H1 (cell line): Measurements from ENCODE around the gene VAT1. TPM values are rescaled to one million over a fixed set of nuclear protein-coding genes. Genes with fewer than 3 reads are reported as not detected.

Experiments used
- CTCF ChIA-PET: fragments of 300-600 bp; sonication (Branson Sonifier 250); formaldehyde crosslinking; loops from one replicate; lab custom pipeline; 2021; ENCODE audit not compliant: partially characterized antibody; lab: Charles Lee
- POLR2A ChIA-PET: fragments of 300-600 bp; sonication (Branson Sonifier 250); formaldehyde crosslinking; loops from one replicate; lab custom pipeline; 2021; ENCODE audit warnings: inconsistent platforms; ENCODE audit not compliant: partially characterized antibody; lab: Charles Lee
- DNase-seq, 2 experiments: peaks; one replicate each; pipeline versions ENCODE4 v3.0.0 to v3.0.0-alpha.2; 2010 to 2022; ENCODE audit warnings: low spot score in 2 of 2, low read depth in 1 of 2, mixed read lengths in 1 of 2
- FAIRE-seq: peaks from 2 replicates; lab custom pipeline; 2011; peaks lifted over from hg19 to GRCh38; lab: Jason Lieb, UNC
- H2AFZ ChIP-seq: 2 replicates; pipeline ENCODE4 v1.8.1; 2012; ENCODE audit warnings: low read length, inconsistent platforms
- H2AK5ac ChIP-seq: 2 replicates; pipeline ENCODE4 v1.6.1; 2013; ENCODE audit warnings: low read depth, low read length
- H2BK120ac ChIP-seq: replicated peaks from 2 replicates; pipeline ENCODE3; 2013; ENCODE audit warnings: low read depth, low read length, inconsistent platforms
- H2BK12ac ChIP-seq: 2 replicates; pipeline ENCODE4 v1.6.1; 2013; ENCODE audit warnings: low read depth, low read length
- H2BK15ac ChIP-seq: 2 replicates; pipeline ENCODE4 v1.6.1; 2013; ENCODE audit warnings: low read length
- H2BK20ac ChIP-seq: 2 replicates; pipeline ENCODE4 v1.6.1; 2013; ENCODE audit warnings: low read length
- H2BK5ac ChIP-seq: 2 replicates; pipeline ENCODE4 v1.6.1; 2013; ENCODE audit warnings: low read depth, low read length
- H3K14ac ChIP-seq: 2 replicates; pipeline ENCODE4 v1.6.1; 2013; ENCODE audit warnings: inconsistent platforms; ENCODE audit not compliant: insufficient read length
- H3K18ac ChIP-seq: 2 replicates; pipeline ENCODE4 v1.6.1; 2013; ENCODE audit warnings: low read length; ENCODE audit errors: extremely low read depth
- H3K23ac ChIP-seq: 2 replicates; pipeline ENCODE4 v1.6.1; 2013; ENCODE audit warnings: inconsistent platforms; ENCODE audit not compliant: insufficient read length
- H3K23me2 ChIP-seq: 2 replicates; pipeline ENCODE4 v1.6.1; 2013; ENCODE audit warnings: low read depth, low read length
- H3K27ac ChIP-seq: 2 replicates; pipeline ENCODE4 v1.6.1; 2011; ENCODE audit warnings: low read depth, low read length, inconsistent platforms
- H3K27me3 ChIP-seq, 4 experiments: replicated peaks in 1 of 4; 1 replicate in 1 of 4; 2 replicates in 3 of 4; pipeline versions ENCODE4 v1.6.1 to v1.8.1; 2011 to 2013; ENCODE audit warnings: low read length in 3 of 4, mild to moderate bottlenecking in 3 of 4, inconsistent platforms in 2 of 4, mixed read lengths in 2 of 4, moderate library complexity in 1 of 4; ENCODE audit not compliant: control insufficient read depth in 3 of 4, insufficient read depth in 3 of 4; ENCODE audit errors: extremely low read depth in 1 of 4
- H3K36me3 ChIP-seq, 4 experiments: 2 replicates each; pipeline versions ENCODE4 v1.6.1 to v1.8.1; 2011 to 2013; ENCODE audit warnings: mild to moderate bottlenecking in 4 of 4, low read length in 3 of 4, moderate library complexity in 2 of 4, control low read depth in 1 of 4, inconsistent platforms in 1 of 4; ENCODE audit not compliant: insufficient read depth in 4 of 4, control insufficient read depth in 2 of 4
- H3K4ac ChIP-seq: replicated peaks from 2 replicates; pipeline ENCODE3; 2013; ENCODE audit warnings: low read length, low read depth, mixed read lengths, inconsistent platforms; ENCODE audit not compliant: insufficient read length
- H3K4me1 ChIP-seq, 4 experiments: replicated peaks in 1 of 4; 1 replicate in 1 of 4; 2 replicates in 3 of 4; pipeline versions ENCODE4 v1.6.1 to v1.8.1; 2011 to 2013; ENCODE audit warnings: low read length in 3 of 4, inconsistent platforms in 2 of 4, mixed read lengths in 1 of 4; ENCODE audit not compliant: insufficient read depth in 4 of 4, control insufficient read depth in 3 of 4
- H3K4me2 ChIP-seq, 2 experiments: 2 replicates each; pipeline versions ENCODE4 v1.6.1 to v1.8.1; 2011 to 2013; ENCODE audit warnings: low read depth in 2 of 2, low read length in 2 of 2, control low read depth in 1 of 2, inconsistent platforms in 1 of 2, mild to moderate bottlenecking in 1 of 2; ENCODE audit not compliant: insufficient read depth in 1 of 2
- H3K4me3 ChIP-seq, 4 experiments: fragments of 200-600, 300-600 bp in 1 of 4; sonication (generic), shearing (Covaris generic), sonication (Bioruptor Twin) in 1 of 4; 2 replicates each; pipeline versions ENCODE4 v1.5.1 to v1.8.1; 2011 to 2016; ENCODE audit warnings: low read length in 4 of 4, low read depth in 3 of 4, control low read depth in 2 of 4, inconsistent platforms in 2 of 4, mild to moderate bottlenecking in 2 of 4, mixed read lengths in 1 of 4, moderate library complexity in 1 of 4; ENCODE audit not compliant: insufficient read depth in 2 of 4; ENCODE audit errors: extremely low read depth in 1 of 4
- H3K56ac ChIP-seq: replicated peaks from 2 replicates; pipeline ENCODE3; 2013; ENCODE audit warnings: low read depth, mild to moderate bottlenecking, mixed read lengths, low read length, inconsistent platforms; ENCODE audit not compliant: insufficient read length
- H3K79me1 ChIP-seq: 2 replicates; pipeline ENCODE4 v1.6.1; 2013; ENCODE audit warnings: low read depth, low read length, control low read depth
- H3K79me2 ChIP-seq, 2 experiments: 2 replicates each; pipeline versions ENCODE4 v1.6.1 to v1.8.1; 2012 to 2013; ENCODE audit warnings: low read length in 2 of 2, mild to moderate bottlenecking in 2 of 2, inconsistent platforms in 1 of 2; ENCODE audit not compliant: insufficient read depth in 2 of 2, control insufficient read depth in 1 of 2
- H3K9ac ChIP-seq, 4 experiments: replicated peaks in 1 of 4; 1 replicate in 1 of 4; 2 replicates in 3 of 4; pipeline versions ENCODE4 v1.6.1 to v1.8.1; 2011 to 2013; ENCODE audit warnings: low read depth in 3 of 4, low read length in 3 of 4, control low read depth in 2 of 4, mild to moderate bottlenecking in 2 of 4, moderate library complexity in 2 of 4, inconsistent platforms in 1 of 4; ENCODE audit errors: extremely low read depth in 1 of 4
- H3K9me3 ChIP-seq, 2 experiments: 2 replicates each; pipeline versions ENCODE4 v1.6.1 to v1.8.1; 2012 to 2013; ENCODE audit warnings: mild to moderate bottlenecking in 2 of 2, moderate library complexity in 2 of 2, control low read depth in 1 of 2, inconsistent platforms in 1 of 2, low read depth in 1 of 2, low read length in 1 of 2, mixed read lengths in 1 of 2; ENCODE audit not compliant: insufficient read depth in 2 of 2
- H4K20me1 ChIP-seq, 2 experiments: replicated peaks in 1 of 2; 2 replicates each; pipeline versions ENCODE3 to v1.8.1; 2011 to 2013; ENCODE audit warnings: inconsistent platforms in 2 of 2, low read length in 2 of 2, mild to moderate bottlenecking in 1 of 2; ENCODE audit not compliant: insufficient read depth in 2 of 2, control insufficient read depth in 1 of 2
- H4K5ac ChIP-seq: 2 replicates; pipeline ENCODE4 v1.6.1; 2013; ENCODE audit warnings: low read length, low read depth, mixed read lengths, inconsistent platforms; ENCODE audit not compliant: insufficient read length
- H4K8ac ChIP-seq: 2 replicates; pipeline ENCODE4 v1.8.0; 2013; ENCODE audit warnings: mild to moderate bottlenecking, moderate library complexity, low read length, inconsistent platforms; ENCODE audit not compliant: insufficient read depth; ENCODE audit errors: extremely low read depth
- H4K91ac ChIP-seq: replicated peaks from 2 replicates; pipeline ENCODE3; 2013; ENCODE audit warnings: low read length, mixed read lengths, inconsistent platforms; ENCODE audit not compliant: insufficient read length
- HDAC2 ChIP-seq, 2 experiments: fragments of 300-600 bp in 1 of 2; sonication (generic) in 1 of 2; IDR thresholded peaks; 2 replicates each; pipeline ENCODE4 v1.6.1; 2011 to 2012; ENCODE audit warnings: low read depth in 2 of 2, low read length in 2 of 2, mild to moderate bottlenecking in 2 of 2, moderate library complexity in 2 of 2, borderline replicate concordance in 1 of 2, inconsistent platforms in 1 of 2
- WGBS, 2 experiments: shearing (Covaris generic) in 1 of 2; methylation state at CpG; one replicate each; pipeline versions ENCODE4 v1.1.6 to v1.1.7; 2013 to 2015; ENCODE audit warnings: low lambda C conversion rate in 2 of 2, mixed read lengths in 2 of 2, inconsistent platforms in 1 of 2, low coverage in 1 of 2, missing lambda C conversion rate in 1 of 2; ENCODE audit not compliant: insufficient replicate concordance in 2 of 2, insufficient coverage in 1 of 2, insufficient read length in 1 of 2; ENCODE audit errors: extremely low coverage in 1 of 2, missing lambda C conversion rate in 1 of 2; 5-methylcytosine and 5-hydroxymethylcytosine counted together
- polyA plus RNA-seq, 7 experiments: library from polyadenylated mRNA; depleted of rRNA in 3 of 7; stranded (reverse) in 5 of 7; unstranded in 2 of 7; fragments of >200 nt in 5 of 7; fragments of 200-250 nt in 2 of 7; gene quantifications; 1 replicate in 5 of 7; 2 replicates in 1 of 7; 4 replicates in 1 of 7; pipeline versions ENCODE4 v1.2.1 to v1.2.3, GENCODE V29; 2011 to 2013; ENCODE audit warnings: missing spikeins in 2 of 7, mixed read lengths in 2 of 7
- total RNA-seq: library from RNA; stranded (reverse); fragmentation: NEBNext Ultra II Directional; extraction: Animal tissue kit (Norgen Biotek cat#: 25700); gene quantifications from 2 replicates; pipeline ENCODE4 v1.2.1, GENCODE V29; 2021

The VAT1 gene
- total and polyA plus RNA-seq, 2 of the 8 experiments (the other 6 are each of a cell fraction or from before 2014, with no cell fraction given) = 200 to 295 TPM

DNA sequence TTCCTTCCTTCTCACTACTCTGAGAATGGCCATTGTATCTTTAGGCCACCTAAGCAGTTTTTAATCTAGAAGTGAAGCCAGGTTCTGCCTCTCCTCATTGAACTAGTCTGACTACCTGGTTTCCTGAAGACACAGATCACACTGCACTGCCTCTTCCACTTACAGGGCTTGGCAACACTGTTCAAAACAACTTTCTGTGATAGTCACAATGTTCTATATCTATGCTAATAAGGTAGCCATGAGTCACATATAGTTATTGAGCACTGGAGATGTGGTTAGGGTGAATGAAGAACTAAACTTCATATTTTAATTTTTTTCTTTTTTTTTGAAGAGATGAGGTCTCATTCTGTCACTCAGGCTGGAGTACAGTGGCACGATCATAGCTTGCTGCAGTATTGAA is 29.8 kb upstream of the VAT1 start:
- H3K14ac ChIP-seq = no peak overlapping the region
- H3K4me2 ChIP-seq = no peak overlapping the region
- no peak overlapping the region for H2AFZ ChIP-seq
- no peak overlapping the region for H2BK20ac ChIP-seq
- H3K18ac ChIP-seq = no peak overlapping the region
- 100% methylated on average over 1 of the region's 1 CpG; no CpG with 5 or more reads in 1 of the 2 experiments for WGBS, 2 experiments
- CTCF ChIA-PET = interaction anchor here (1.8 kb wide), 1 partner anchor 10 kb away, joined by 5 read pairs; no protein-coding TSS in a partner anchor
- H3K27ac ChIP-seq = no peak overlapping the region
- H4K8ac ChIP-seq = no peak overlapping the region
- H3K9me3 ChIP-seq = no peaks in the 10 kb centered on the region
- no peak for TF ChIP-seq HDAC2 (IDR thresholded peaks at IDR 0.05; ENCODE audit: borderline replicate concordance in 1 of 2, low read depth in 2 of 2, low read length in 2 of 2)
- TF ChIP-seq, all 59 proteins: peak for 0
- Histone ChIP-seq H2BK5ac (no peak overlapping the region), H2BK12ac (no peak overlapping the region), H3K79me2 (no peaks in the 10 kb centered on the region), H4K5ac (no peak overlapping the region), H3K23ac (no peak overlapping the region), H4K91ac (no peak overlapping the region), H3K23me2 (no peaks in the 10 kb centered on the region), H2AK5ac (no peak overlapping the region), H3K4me3 (no peak overlapping the region), H3K4ac (no peak overlapping the region), H4K20me1 (no peaks in the 10 kb centered on the region), H3K4me1 (no peaks in the 10 kb centered on the region), H3K56ac (no peak overlapping the region), H3K9ac (no peak overlapping the region), H3K79me1 (no peaks in the 10 kb centered on the region), H3K27me3 (no peaks in the 10 kb centered on the region), H2BK120ac (no peak overlapping the region), H3K36me3 (peaks cover 2 to 21% (median 12%) of the 10 kb centered on the region in 4 experiments; a peak in 6 of 8 replicates), H2BK15ac (no peak overlapping the region)
- POLR2A ChIA-PET = no interaction called here
- DNase-seq = no peak
- no peak for FAIRE-seq
